CD4-positive, alpha-beta T cell treated with Interleukin-15 for 1 hour (primary cell): ENCODE results near the gene OR5H14.
"Not testable (repeated sequence)": the region's sequence is repeated elsewhere in the genome, so short reads cannot be mapped to it uniquely, and the experiment has no call there.

ENCODE experiments used
- DNase-seq: peaks from one replicate; pipeline ENCODE4 v3.0.0-alpha.2; 2020

OR5H14 gene

GRCh38 chr3:98147179-98147578 lies at the start of gene OR5H14:
Gene OR5H14 (plus strand): TSS chr3:98147479. CDS start chr3:98149386, 1,907 bp downstream.
- no peak for DNase-seq

DNA sequence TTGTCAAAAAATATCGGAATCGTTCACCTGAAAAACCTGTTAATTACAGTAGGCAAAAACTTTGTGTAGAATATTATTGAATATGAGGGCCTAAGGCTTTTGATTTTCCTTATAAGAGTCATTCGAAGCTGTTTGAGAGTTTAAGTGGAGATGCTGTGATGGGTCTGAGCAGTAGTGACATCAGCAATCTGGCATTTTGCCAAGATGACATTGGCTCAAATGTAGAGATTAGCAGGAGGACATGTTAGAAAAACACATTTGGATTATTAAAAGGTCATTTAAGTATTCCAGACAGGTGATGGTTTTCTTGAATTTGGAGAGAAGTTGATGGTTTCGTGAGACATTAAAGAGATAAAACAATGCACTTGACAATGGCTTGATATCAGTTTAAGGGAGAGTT lies 47.4 kb upstream of the OR5H14 start:
- no peak for DNase-seq

DNA sequence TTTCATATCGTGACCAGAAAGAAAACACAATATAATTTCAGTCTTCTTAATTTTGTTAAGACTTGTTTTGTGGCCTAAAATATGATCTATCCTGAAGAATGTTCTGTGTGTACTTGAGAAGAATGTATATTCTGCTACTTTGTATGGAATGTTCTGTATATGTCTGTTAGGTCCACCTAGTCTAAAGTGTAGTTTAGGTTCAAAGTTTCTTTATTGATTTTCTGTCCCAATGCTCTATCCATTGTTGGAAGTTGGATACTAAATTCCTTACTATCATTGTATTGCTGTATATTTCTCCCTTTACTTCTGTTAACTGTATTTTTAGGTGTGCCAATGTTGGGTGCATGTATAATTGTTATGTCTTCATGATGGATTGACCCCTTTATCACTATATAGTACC lies 39.1 kb upstream of the OR5H14 start:
- DNase-seq = no peak

- no peak for DNase-seq
Observed at GRCh38 chr3:98109807-98110549, 37.3 kb upstream of the OR5H14 start.

- DNase-seq = no peak
Observed at GRCh38 chr3:98110550-98110908, 36.8 kb upstream of the OR5H14 start.

GRCh38 chr3:98114264-98114663 lies 33.0 kb upstream of the OR5H14 start:
- no peak for DNase-seq

GRCh38 chr3:98115717-98116116 lies 31.6 kb upstream of the OR5H14 start:
- no peak for DNase-seq

- DNase-seq = no peak
Observed at GRCh38 chr3:98130421-98130820, 16.9 kb upstream of the OR5H14 start, which contains the start of gene OR5H1. Gene OR5H1 (plus strand): TSS chr3:98130721. CDS start chr3:98132698, 1,977 bp downstream.

DNA sequence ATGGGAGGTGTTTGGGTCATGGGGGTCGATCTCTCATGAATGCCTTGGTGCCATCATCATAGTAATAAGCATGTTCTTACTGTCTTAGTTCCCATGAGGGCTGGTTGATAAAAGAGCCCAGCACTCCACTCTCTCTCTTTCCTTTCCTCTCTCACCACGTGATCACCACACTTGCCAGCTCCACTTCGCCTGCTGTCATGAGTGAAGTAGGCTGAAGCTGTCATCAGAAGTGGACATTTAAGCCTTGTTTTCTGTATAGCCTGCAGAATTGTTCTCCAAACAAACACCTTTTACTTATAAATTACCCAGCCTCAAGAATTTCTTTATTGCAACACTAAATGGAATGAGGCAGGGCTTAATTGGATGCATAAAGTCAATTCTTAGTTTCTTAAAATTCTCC lies 10.6 kb upstream of the OR5H14 start:
- no peak for DNase-seq

DNA sequence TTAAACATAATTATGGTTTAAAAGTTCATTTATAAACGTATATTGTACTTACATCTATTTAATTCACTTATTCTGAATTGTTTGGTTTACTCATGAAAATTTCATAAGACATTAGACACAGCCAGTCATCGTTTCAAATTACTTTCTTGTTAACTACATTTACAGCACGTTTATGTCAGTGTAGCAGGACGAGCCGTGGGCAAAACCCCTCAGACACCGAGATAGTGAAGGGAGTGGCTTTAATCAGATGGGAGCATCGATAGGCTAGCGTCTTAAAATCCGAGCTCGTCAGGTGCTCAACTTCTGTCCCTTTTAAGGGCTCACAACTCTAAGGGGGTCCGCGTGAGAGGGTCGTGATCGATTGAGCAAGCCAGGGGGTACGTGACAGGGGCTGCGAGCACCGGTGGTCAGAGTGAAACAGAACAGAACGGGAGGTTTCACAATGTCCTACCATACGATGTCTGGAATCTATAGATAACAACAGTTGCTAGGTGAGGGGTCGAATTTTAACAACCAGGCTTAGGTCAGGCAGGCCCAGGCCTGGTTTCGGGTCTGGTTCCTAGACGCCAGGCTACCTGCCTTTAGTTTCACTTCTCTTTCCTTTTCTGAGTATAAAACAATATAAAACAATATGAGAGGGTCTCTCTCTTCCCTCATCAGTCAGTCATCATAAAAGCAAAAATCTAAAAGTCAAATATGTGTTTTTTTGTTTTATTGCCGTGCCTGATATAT lies 9.3 kb upstream of the OR5H14 start:
- not testable (repeated sequence) for DNase-seq

DNA sequence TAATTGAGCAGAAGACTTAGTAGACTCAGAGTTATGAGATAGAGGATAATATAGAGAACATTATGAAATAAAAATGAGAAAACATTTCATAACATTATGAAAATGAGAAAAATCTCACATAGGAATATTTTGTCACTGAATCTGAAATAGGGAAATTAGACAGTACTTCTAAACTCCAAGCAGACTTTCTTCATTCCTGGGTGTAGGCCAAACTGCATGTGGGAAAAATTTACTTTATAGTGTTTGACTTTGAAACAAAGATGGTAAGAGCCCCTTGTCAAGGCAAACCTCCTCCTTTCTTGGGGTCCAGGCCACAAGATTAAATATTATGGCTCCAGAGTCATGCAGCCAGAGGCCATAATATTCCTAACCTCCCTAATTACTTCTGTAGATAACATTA lies 6.7 kb upstream of the OR5H14 start:
- DNase-seq = no peak

DNA sequence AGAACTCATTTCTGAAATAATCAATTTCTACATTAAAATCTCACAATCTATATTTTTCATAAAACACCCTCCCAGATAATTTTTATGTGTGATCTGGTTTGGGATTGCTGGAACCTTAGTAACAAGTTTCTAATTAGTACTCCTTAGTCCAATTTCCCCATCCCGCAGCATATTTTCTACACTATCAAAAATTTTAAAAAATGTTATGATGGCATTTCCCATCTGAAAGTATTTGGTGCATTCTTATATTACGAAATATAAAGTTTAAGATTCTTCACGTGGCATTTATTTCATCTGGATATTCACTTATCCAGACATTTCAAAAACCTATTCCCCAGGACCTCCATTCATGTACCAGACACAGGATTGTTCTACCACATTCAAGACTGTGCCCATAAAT lies 1.5 kb downstream of the OR5H14 start:
- DNase-seq = no peak

- not testable (repeated sequence) for DNase-seq
Observed at GRCh38 chr3:98149456-98149855, 2.2 kb downstream of the OR5H14 start.

DNA sequence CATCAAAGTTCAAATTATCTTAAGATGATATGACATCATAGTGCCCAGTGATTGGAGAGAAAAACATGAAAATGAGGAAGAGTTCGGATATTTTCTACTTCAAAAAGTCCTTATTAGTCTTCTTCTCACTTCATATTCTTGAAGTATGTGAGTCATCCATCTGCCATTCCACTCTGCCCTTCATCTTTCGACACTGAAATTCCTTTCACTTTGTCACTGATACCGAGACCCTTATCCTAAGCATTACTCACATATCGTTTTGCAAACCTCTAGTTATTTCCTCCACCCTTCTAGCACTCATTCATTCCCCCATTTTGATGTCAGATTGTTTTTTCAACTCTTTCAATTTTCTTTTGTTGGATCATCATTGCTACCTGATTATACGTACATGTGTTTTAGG lies 4.0 kb downstream of the OR5H14 start:
- DNase-seq = no peak

- DNase-seq = no peak
Observed at GRCh38 chr3:98166396-98166795, 19.1 kb downstream of the OR5H14 start, which contains the start of gene OR5H15. Gene OR5H15 (plus strand): TSS chr3:98166696. CDS start chr3:98168700, 2,004 bp downstream.

- DNase-seq = no peak
Observed at GRCh38 chr3:98171071-98171470, 23.8 kb downstream of the OR5H14 start.

- no peak for DNase-seq
Observed at GRCh38 chr3:98172621-98173020, 25.3 kb downstream of the OR5H14 start.

DNA sequence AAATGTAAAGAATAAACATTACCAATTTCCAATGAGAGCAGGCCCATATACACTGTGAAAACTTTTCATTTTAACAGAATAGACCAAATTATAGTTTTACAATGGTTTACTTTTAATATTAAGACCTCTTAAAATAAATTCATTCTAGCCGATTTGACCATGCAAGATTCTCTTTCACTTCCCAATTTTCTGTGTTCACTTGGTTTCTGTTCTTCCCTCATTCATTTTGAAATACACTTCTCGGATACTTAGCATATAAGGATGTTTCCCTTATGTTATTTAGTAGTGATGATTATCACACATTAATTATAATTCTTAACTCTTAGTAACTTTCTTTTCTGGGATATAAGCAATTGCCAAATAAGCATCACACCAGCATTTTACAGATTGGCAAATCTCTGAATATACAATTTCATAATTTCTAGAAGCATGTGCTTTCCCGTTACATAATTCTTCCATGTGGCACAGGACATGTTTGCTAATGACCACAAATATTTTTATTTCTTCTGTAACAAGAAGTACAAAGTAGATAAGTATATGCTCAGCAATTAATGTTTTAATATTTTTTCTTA lies 33.1 kb downstream of the OR5H14 start:
- DNase-seq = no peak

GRCh38 chr3:98182196-98182595 lies 34.9 kb downstream of the OR5H14 start:
- no peak for DNase-seq

DNA sequence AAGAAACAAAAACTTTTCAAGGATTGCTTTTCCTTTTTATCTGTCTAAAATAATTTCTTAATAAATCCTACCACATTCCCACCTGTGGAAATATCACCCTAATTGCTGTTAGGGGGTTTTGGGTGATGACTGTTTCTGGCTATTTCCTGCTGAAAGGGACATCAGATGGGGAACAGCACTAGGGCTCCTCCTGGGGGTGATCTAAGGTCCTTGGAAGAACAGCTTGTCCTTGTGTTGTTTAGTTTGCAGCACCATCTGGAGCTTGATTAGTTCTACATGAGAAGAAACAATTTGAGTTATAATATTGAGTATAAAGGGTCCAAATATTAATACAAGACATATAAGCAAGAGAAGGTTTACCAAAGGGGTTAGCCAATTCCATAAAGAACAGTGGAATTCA lies 37.9 kb downstream of the OR5H14 start:
- no peak for DNase-seq

- DNase-seq = no peak
Observed at GRCh38 chr3:98188545-98188944, 41.3 kb downstream of the OR5H14 start.

GRCh38 chr3:98190911-98191310 lies 43.6 kb downstream of the OR5H14 start:
- not testable (repeated sequence) for DNase-seq

DNA sequence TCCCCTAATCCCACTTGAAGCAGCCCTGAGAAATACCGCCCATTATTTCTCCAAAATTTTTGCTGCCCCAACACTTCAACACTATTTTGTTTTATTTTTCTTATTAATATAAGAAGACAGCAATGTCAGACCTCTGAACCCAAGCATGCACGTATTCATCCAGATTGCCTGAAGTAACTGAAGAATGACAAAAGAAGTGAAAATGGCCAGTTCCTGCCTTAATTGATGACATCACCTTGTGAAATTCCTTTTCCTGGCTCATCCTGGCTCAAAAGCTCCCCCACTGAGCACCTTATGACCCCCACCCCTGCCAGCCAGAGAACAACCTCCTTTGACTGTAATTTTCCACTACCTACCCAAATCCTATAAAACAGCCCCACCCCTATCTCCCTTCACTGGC lies 49.0 kb downstream of the OR5H14 start:
- not testable (repeated sequence) for DNase-seq

GRCh38 chr3:98199020-98199419 lies 51.7 kb downstream of the OR5H14 start:
- DNase-seq = no peak
